ENCODE results near the gene KATNAL1. TPM values are rescaled to one million over a fixed set of nuclear protein-coding genes. Genes with fewer than 3 reads are reported as not detected.

The KATNAL1 gene
- 8.2 and 8.5 TPM in 2 replicates for total RNA-seq

DNA sequence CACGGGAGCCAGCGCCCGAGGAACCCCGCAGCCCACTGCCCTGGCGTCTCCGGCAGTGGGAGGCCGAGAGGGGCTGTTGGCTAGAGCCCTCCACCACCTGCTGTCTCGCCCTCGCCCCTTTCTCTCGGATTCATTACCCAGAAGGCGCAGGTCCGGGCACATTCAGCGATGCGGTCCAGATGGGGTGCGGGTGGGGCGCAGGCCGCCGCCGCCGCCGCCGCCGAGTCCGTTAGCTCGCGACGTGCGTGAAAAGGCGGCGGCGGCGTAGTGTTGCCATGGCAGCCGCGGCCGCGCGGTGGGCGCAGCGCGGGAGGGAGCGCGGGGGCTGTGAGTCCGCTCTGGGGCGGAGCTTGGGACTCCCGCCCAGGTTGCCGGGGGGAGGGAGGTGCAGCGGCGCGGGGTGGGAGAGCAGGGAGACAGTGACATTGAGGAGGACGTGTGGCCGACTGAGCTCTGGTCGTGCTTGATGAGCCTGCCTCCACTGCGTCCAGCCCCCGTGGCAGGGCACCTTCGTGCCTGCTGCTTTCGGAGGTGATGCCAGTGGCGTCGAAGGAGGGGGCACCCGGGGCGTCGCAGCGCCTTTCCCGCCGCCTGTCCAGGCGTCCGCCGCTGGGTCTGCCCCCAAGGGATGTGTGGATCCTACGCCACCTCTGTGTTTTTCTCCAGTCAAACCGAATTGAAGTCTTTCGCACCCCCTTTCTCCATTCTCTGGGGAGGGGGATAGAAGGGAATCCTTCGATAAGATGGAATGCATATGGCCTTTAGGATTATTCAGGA is at the start of gene KATNAL1:
TSS of gene KATNAL1 (minus strand) at position 358 of the 777 bp plus-strand sequence. CDS start 23,774 bp downstream, outside the sequence.
- peaks cover 9% of the 10 kb centered on the region for H3K36me3 Mint-ChIP-seq (ENCODE audit: low read depth)
- intact Hi-C loops (cut with micrococcal nuclease) = loop anchor here (1.0 to 10.0 kb wide), 12 partner anchors 65 to 857 kb away; partner anchors contain the start of genes HSPH1, UBE2L5 and UBL3
- peak within 1 kb of the TSS; percentile 84 for H3K27ac Mint-ChIP-seq
- peak; percentile 60 for DNase-seq (ENCODE audit: low spot score)
- no peaks in the 10 kb centered on the region for H3K27me3 Mint-ChIP-seq (ENCODE audit: insufficient read depth)
- H3K4me3 Mint-ChIP-seq = peak within 1 kb of the TSS; percentile 88
- H3K9me3 Mint-ChIP-seq = no peaks in the 10 kb centered on the region
- H3K4me1 Mint-ChIP-seq (ENCODE audit: low read depth) = peaks cover 62% of the 10 kb centered on the region

DNA sequence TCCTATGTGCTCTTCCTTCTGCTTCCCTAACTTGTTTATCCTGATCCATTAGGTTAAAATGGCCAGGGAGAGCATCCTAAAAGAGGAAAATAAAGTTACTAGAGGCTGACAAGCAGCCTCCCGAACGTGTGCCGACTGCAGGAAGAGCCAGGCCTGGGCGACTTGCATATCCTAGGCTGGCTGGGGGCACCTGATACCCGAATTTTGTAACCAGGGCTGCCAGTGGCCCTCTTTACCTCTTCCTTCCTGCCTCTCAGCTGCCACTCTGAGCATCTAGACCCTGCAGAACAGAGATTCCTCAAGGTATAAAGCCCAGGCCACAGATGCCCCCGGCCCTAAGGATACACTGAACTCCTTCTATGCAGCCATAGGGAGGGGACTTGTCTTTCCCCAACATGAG is 48.5 kb upstream of the KATNAL1 start:
- Mint-ChIP-seq H3K27ac (no peak overlapping the region), H3K4me3 (no peak overlapping the region), H3K36me3 (ENCODE audit: low read depth) (peaks cover 53% of the 10 kb centered on the region), H3K4me1 (ENCODE audit: low read depth) (peaks cover 17% of the 10 kb centered on the region), H3K27me3 (ENCODE audit: insufficient read depth) (no peaks in the 10 kb centered on the region), H3K9me3 (peaks cover 14% of the 10 kb centered on the region)
- DNase-seq (ENCODE audit: low spot score) = no peak
- intact Hi-C loops (cut with micrococcal nuclease) = no loop called here

DNA sequence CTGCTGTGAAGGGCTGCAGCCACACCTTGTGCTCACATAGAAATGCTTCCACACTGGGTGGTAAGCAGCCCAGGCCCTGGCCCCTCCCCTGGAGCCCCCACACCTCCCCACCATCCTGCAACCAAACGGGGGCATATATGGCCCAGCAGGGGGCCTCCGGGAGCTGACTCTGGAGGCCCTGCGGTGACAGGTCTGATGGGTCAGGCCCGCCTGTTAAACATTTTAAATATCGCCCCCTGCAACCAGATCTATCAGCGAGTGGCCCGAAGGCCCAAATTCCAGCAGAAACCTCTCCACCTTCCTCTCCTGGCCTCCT is 48.0 kb upstream of the KATNAL1 start:
- Mint-ChIP-seq H3K36me3 (ENCODE audit: low read depth) (peaks cover 49% of the 10 kb centered on the region), H3K9me3 (peaks cover 14% of the 10 kb centered on the region), H3K4me1 (ENCODE audit: low read depth) (peaks cover 17% of the 10 kb centered on the region), H3K27ac (no peak overlapping the region), H3K4me3 (no peak overlapping the region), H3K27me3 (ENCODE audit: insufficient read depth) (no peaks in the 10 kb centered on the region)
- intact Hi-C loops (cut with micrococcal nuclease) = no loop called here
- no peak for DNase-seq (ENCODE audit: low spot score)

DNA sequence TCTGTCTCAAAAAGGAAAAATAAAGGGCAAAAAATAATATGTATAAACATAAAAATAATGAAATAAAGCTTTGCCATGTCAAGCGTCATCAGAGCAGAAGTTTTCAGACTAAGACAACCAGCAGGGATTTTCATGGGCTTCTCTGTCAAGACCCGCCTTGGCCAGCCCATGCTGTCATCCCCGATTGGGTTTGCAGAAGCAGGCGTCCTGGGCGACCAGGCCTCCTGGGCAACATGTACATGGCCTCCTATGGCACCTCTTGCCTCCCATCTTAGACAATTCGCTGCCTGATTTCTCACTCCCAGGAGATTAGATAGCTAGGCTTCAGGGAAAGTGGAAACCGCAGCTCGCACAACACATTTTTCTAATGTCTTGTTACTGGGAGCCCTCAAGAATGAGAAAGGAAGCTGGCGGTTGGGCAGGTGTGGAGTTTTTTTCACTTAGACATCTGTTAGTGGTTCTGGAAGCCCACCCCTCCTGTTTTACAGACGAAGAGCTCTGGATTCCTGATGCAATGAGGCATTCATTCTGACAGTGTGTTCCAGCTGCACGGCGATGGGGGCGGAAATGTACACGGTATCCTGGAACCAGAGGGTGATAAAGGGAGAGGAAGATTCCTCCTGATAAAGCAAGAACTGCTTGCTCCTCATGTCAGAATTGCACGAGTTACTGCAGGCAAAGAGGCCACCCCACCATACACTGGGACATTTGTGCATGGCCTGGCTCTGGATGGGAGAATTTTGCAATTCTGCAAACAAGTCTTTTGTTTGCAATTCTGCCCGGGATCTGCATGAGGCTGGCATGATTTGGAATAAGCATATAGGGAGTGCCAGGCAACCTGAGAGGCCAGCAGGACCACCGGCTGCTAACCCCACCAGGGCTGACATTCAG is 47.4 kb upstream of the KATNAL1 start:
- no peak overlapping the region for H3K27ac Mint-ChIP-seq
- no peak overlapping the region for H3K4me3 Mint-ChIP-seq
- H3K36me3 Mint-ChIP-seq (ENCODE audit: low read depth) = peaks cover 44% of the 10 kb centered on the region
- peaks cover 17% of the 10 kb centered on the region for H3K4me1 Mint-ChIP-seq (ENCODE audit: low read depth)
- intact Hi-C loops (cut with micrococcal nuclease) = no loop called here
- no peaks in the 10 kb centered on the region for H3K27me3 Mint-ChIP-seq (ENCODE audit: insufficient read depth)
- peaks cover 14% of the 10 kb centered on the region for H3K9me3 Mint-ChIP-seq
- no peak for DNase-seq (ENCODE audit: low spot score)

DNA sequence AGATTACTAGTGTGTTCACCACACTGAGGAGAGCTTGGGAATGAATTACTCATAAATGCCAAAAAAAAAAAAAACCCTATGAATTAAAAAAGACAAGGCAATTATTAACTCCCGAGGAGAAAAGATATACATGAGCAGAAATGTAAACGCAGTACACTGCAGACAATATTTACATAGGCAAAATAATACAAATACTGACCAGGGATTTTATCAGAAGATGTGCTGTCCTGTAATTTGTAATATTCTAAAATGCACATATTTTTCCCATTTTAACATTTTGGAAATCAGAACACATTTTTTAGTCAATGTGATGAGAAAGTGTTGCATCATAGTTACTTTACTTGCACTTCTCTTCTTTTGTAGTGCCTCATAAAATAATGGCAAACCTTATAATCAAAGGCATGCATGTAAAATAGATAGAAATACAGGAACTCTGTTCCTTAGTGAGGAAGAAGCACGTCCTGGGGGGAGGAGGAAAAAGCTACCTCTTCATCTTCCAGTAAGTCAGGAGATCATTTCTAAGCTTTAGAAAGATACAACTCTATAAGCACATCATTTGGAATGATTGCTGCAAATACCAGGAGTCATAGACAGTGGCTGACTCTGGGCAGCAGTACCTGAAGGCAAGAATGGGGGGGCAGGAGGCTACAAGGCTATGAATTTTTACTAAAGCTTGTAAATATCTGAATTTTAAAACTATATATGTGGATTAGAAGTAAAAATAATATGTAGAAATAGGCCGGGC is 46.3 kb upstream of the KATNAL1 start:
- DNase-seq (ENCODE audit: low spot score) = no peak
- Mint-ChIP-seq H3K27ac (no peak overlapping the region), H3K36me3 (ENCODE audit: low read depth) (peaks cover 39% of the 10 kb centered on the region), H3K4me1 (ENCODE audit: low read depth) (peaks cover 17% of the 10 kb centered on the region), H3K9me3 (peaks cover 14% of the 10 kb centered on the region), H3K27me3 (ENCODE audit: insufficient read depth) (no peaks in the 10 kb centered on the region), H3K4me3 (no peak overlapping the region)
- intact Hi-C loops (cut with micrococcal nuclease) = no loop called here

DNA sequence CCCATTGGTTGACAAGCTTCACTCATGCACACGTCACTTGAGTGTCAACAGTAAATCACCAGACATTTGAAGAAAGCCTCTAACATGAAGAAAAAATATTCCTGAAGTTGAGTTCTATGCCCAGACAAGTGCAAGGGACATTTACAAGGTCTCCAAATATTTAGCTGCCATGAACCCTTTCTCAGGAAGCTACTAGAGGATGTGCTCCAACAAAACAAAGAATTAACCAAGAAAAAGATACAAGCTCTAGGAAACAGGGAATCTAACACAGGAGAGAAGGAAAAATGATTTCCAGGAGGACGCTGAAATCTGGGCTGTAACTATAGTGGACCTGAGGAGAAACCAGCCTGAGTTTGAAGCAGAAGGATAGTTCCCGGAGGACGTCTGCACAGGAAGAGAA is 45.7 kb upstream of the KATNAL1 start:
- intact Hi-C loops (cut with micrococcal nuclease) = no loop called here
- Mint-ChIP-seq H3K4me1 (ENCODE audit: low read depth) (peaks cover 22% of the 10 kb centered on the region), H3K9me3 (peaks cover 14% of the 10 kb centered on the region), H3K4me3 (no peak overlapping the region), H3K36me3 (ENCODE audit: low read depth) (peaks cover 39% of the 10 kb centered on the region), H3K27ac (no peak overlapping the region), H3K27me3 (ENCODE audit: insufficient read depth) (no peaks in the 10 kb centered on the region)
- no peak for DNase-seq (ENCODE audit: low spot score)

DNA sequence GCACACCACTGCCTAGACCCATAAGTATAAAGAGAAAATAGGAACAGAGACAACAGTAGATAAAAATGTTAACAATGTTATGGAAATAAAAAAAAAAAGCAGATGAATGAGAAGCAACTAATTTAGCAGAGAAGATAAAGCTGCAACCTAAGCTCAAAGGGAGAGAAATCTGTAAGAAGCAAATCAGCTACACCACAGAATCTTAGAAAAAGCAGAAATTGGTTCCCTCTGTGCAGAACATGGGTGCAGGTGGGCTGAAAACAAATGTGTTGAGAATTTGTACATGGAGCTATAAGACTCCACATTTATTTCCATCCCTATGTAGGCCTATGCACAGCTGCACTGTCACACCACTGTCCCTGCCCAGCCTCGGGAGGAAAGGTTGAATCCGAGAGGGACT is 44.8 kb upstream of the KATNAL1 start:
- peaks cover 35% of the 10 kb centered on the region for H3K36me3 Mint-ChIP-seq (ENCODE audit: low read depth)
- no peak for DNase-seq (ENCODE audit: low spot score)
- H3K4me1 Mint-ChIP-seq (ENCODE audit: low read depth) = peaks cover 29% of the 10 kb centered on the region
- intact Hi-C loops (cut with micrococcal nuclease) = no loop called here
- H3K4me3 Mint-ChIP-seq = no peak overlapping the region
- H3K27ac Mint-ChIP-seq = no peak overlapping the region
- peaks cover 18% of the 10 kb centered on the region for H3K9me3 Mint-ChIP-seq
- H3K27me3 Mint-ChIP-seq (ENCODE audit: insufficient read depth) = no peaks in the 10 kb centered on the region

DNA sequence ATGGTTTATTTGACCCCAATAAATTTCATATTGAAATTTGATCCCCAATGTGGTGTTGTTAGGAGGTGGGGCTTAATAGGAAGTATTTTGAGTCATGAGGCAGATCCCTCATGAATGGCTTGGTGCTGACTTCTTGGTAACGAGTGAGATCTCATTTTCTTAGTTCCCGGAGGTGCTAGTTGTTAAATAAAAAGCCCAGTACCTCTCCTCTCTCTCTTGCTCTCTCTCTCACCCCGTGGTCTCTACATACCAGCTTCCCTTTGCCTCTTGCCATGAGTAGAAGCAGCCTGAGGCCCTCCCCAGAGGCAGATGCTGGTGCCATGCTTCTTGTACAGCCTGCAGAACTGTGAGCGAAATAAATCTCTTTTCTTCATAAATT is 39.4 kb upstream of the KATNAL1 start:
- peaks cover 37% of the 10 kb centered on the region for H3K36me3 Mint-ChIP-seq (ENCODE audit: low read depth)
- H3K9me3 Mint-ChIP-seq = peaks cover 15% of the 10 kb centered on the region
- peaks cover 2% of the 10 kb centered on the region for H3K27me3 Mint-ChIP-seq (ENCODE audit: insufficient read depth)
- peak overlapping the region; percentile 56 for H3K4me3 Mint-ChIP-seq
- DNase-seq (ENCODE audit: low spot score) = peak; percentile 9
- peak overlapping the region; percentile 79 for H3K27ac Mint-ChIP-seq
- peaks cover 46% of the 10 kb centered on the region for H3K4me1 Mint-ChIP-seq (ENCODE audit: low read depth)
- intact Hi-C loops (cut with micrococcal nuclease) = loop anchor here (2.0 kb wide), 2 partner anchors 30 to 48 kb away; no protein-coding TSS in a partner anchor

DNA sequence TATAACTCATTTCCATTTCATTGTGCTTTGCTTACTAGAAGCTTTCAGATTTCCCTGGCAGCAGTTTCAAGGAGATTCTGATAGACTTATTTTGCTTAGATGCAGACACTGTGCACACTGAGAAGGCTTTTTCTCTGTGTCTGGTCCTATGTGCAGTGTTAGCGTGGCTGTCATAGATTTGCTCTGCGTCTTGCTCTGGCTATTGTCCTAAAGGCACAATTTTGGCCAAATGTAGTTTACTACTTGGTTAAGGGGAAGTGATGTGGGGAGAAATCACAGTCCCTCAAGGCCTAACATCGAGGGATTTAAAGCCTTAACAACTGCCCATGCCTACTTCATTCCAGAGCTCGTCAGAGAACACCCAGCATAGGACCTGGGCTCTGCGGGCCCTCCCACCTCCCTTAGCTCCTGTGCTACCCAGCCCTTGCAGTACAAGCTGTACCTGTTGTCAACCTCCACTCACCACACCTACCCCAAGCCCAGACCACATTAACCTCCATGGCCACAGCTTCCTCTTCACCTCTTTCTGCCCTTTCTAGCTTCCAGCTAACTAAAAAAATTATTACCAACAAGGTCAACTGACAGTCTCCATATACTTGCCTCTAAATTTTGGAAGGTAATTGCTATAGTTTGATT is 38.9 kb upstream of the KATNAL1 start:
- peaks cover 46% of the 10 kb centered on the region for H3K4me1 Mint-ChIP-seq (ENCODE audit: low read depth)
- peaks cover 14% of the 10 kb centered on the region for H3K9me3 Mint-ChIP-seq
- intact Hi-C loops (cut with micrococcal nuclease) = loop anchor here (2.0 kb wide), 2 partner anchors 31 to 49 kb away; no protein-coding TSS in a partner anchor
- peak; percentile 75 for DNase-seq (ENCODE audit: low spot score)
- peak overlapping the region; percentile 79 for H3K27ac Mint-ChIP-seq
- H3K27me3 Mint-ChIP-seq (ENCODE audit: insufficient read depth) = peaks cover 2% of the 10 kb centered on the region
- peak overlapping the region; percentile 56 for H3K4me3 Mint-ChIP-seq
- H3K36me3 Mint-ChIP-seq (ENCODE audit: low read depth) = peaks cover 37% of the 10 kb centered on the region

DNA sequence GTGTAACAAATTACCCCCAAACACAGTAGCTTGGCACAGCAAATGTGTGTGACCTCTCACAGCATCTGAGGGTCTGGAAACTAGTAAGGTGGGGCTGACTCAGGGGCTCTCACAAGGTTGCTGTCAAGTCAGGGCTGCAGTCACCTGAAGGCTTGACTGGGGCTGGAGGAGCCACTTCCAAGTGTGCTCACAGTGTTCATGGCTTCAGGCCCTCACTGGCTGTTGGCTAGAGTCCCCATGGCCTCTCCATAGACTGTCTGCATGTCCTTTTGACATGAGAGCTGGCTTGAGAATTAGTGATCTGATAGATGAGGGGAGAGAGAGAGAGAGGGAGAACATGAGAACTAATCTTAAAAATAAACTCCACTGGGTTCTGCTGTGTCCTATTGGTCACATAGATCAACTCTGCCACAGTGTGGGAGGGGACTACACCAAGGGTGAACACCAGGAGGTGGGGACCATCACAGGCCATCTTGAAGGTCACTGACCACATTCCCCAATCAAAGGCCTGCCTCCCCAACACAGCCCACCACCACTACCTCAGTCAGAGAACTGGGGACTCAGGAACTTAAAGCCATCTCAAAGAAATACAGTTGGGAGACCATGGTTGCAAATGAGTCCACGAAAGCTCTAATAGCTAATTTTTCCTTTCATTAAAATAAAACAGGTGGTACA is 38.2 kb upstream of the KATNAL1 start:
- no peak overlapping the region for H3K4me3 Mint-ChIP-seq
- no peak for DNase-seq (ENCODE audit: low spot score)
- H3K4me1 Mint-ChIP-seq (ENCODE audit: low read depth) = peaks cover 46% of the 10 kb centered on the region
- peaks cover 14% of the 10 kb centered on the region for H3K9me3 Mint-ChIP-seq
- peaks cover 43% of the 10 kb centered on the region for H3K36me3 Mint-ChIP-seq (ENCODE audit: low read depth)
- intact Hi-C loops (cut with micrococcal nuclease) = loop anchor here (2.0 kb wide), 2 partner anchors 31 to 49 kb away; no protein-coding TSS in a partner anchor
- H3K27ac Mint-ChIP-seq = no peak overlapping the region
- peaks cover 2% of the 10 kb centered on the region for H3K27me3 Mint-ChIP-seq (ENCODE audit: insufficient read depth)

DNA sequence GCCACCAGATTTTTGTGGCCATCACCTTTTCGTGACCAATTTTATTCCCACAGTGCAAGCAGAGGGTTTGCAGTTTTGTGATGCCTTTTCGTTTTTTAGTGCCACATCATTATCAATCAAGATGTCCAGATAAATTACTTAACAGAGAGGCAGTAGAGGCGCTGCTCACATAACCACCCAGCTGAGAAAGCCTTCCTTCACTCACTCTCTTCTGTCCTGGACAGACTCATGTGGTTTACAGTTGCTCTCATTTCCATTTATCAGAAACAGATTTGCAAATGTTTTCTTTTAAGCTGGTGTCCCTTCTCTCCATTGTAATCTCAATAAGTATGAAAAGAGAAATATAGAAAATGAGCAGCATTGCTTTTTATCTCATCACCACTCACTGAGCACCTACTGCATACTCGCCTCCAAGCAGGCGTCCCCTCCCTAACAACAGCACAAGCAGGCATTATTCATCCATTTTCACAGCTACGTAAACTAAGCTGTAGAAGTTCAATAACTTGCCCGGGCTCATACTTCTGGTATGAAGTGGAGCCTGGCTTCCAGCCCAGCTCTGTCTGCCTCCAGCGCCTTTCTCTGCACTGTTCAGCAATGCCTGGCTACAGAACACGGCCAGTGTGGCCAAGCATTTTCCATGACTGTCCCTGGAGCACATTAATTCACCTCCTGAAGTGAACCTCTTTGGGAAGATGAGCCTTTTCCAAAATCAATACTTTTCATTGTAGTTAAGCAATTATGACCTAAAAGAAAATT is 34.6 kb upstream of the KATNAL1 start:
- H3K27ac Mint-ChIP-seq = no peak overlapping the region
- H3K9me3 Mint-ChIP-seq = peaks cover 9% of the 10 kb centered on the region
- H3K4me1 Mint-ChIP-seq (ENCODE audit: low read depth) = peaks cover 36% of the 10 kb centered on the region
- DNase-seq (ENCODE audit: low spot score) = no peak
- H3K36me3 Mint-ChIP-seq (ENCODE audit: low read depth) = peaks cover 50% of the 10 kb centered on the region
- intact Hi-C loops (cut with micrococcal nuclease) = no loop called here
- no peak overlapping the region for H3K4me3 Mint-ChIP-seq
- peaks cover 2% of the 10 kb centered on the region for H3K27me3 Mint-ChIP-seq (ENCODE audit: insufficient read depth)

All from activated T-helper 1 cell treated with anti-CD3 and anti-CD28 coated beads, Interleukin-12 subunit alpha, Interleukin-12 subunit beta, Interleukin-2, Interleukin-4 antibody, amounts not matched to agents 30 ng/mL and 10 ng/mL and 1 ng/mL, durations not matched to agents 14 hours and 24 hours and 36 hours (primary cell).